HepG2 (cell line): ENCODE measurements around the gene NELFB. TPM values are rescaled to one million over a fixed set of nuclear protein-coding genes. Genes with fewer than 3 reads are reported as not detected.
A peak's percentile ranks its signal among the peaks of the same experiment; 100 is the strongest.

ENCODE experiments used
- AKAP8 ChIP-seq: sonication (generic); formaldehyde crosslinking; IDR thresholded peaks from 2 replicates; pipeline ENCODE4 v1.5.1; 2020; ENCODE audit warnings: mild to moderate bottlenecking, missing genetic modification reagents
- FLYWCH1 ChIP-seq: sonication (generic); formaldehyde crosslinking; IDR thresholded peaks from 2 replicates; pipeline ENCODE4 v1.8.1; 2023; ENCODE audit warnings: mild to moderate bottlenecking, missing genetic modification reagents
- GABPB1 ChIP-seq: IDR thresholded peaks from 2 replicates; pipeline ENCODE4 v1.6.1; 2016; ENCODE audit warnings: mild to moderate bottlenecking, missing genetic modification reagents, moderate library complexity, missing compliant biosample characterization
- HDAC2 ChIP-seq: sonication (generic); formaldehyde crosslinking; IDR thresholded peaks from 2 replicates; pipeline ENCODE4 v1.4.0; 2020; ENCODE audit warnings: missing genetic modification reagents
- KDM2A ChIP-seq: sonication (generic); formaldehyde crosslinking; IDR thresholded peaks from 2 replicates; pipeline ENCODE4 v1.4.0; 2020; ENCODE audit warnings: low read depth, missing genetic modification reagents, borderline replicate concordance
- MIXL1 ChIP-seq: IDR thresholded peaks from 2 replicates; pipeline ENCODE4 v1.6.1; 2016
- PCBP2 ChIP-seq: fragments of 200-400 bp; formaldehyde crosslinking; optimal IDR thresholded peaks from 2 replicates; pipeline ENCODE3; 2018; ENCODE audit warnings: low read length, low read depth; ENCODE audit not compliant: poor library complexity, severe bottlenecking
- REPIN1 ChIP-seq: sonication (generic); formaldehyde crosslinking; IDR thresholded peaks from 2 replicates; pipeline ENCODE4 v1.8.0; 2022; ENCODE audit warnings: missing genetic modification reagents, low read depth, mild to moderate bottlenecking, borderline replicate concordance
- ZFP41 ChIP-seq: sonication (generic); formaldehyde crosslinking; IDR thresholded peaks from 2 replicates; pipeline ENCODE4 v1.4.0; 2020; ENCODE audit warnings: mild to moderate bottlenecking, missing genetic modification reagents, borderline replicate concordance
- ZNF136 ChIP-seq: sonication (generic); formaldehyde crosslinking; IDR thresholded peaks from 2 replicates; pipeline ENCODE4 v1.8.1; 2022; ENCODE audit warnings: low read depth, mild to moderate bottlenecking, moderate library complexity, missing genetic modification reagents
- ZNF780A ChIP-seq: sonication (generic); formaldehyde crosslinking; IDR thresholded peaks from 2 replicates; pipeline ENCODE4 v1.8.0; 2022; ENCODE audit warnings: mild to moderate bottlenecking, missing genetic modification reagents, moderate library complexity
- polyA plus RNA-seq, 8 experiments: library from polyadenylated mRNA; depleted of rRNA in 3 of 8; stranded (reverse) in 7 of 8; unstranded in 1 of 8; fragments of >200 nt; fragmentation: Illumina TruSeq in 4 of 8; extraction: Trizol in 4 of 8; gene quantifications; 2 replicates each; pipeline versions ENCODE4 v1.2.1 to v1.2.3, GENCODE V29; 2011 to 2016; ENCODE audit warnings: low read depth in 4 of 8, missing spikeins in 1 of 8, mixed read lengths in 1 of 8; ENCODE audit not compliant: insufficient read depth in 1 of 8
- total RNA-seq, 5 experiments: library from RNA; depleted of rRNA; stranded (reverse); fragments of >200 nt; fragmentation: Illumina TruSeq; extraction: Trizol; gene quantifications; 2 replicates each; pipeline ENCODE4 v1.2.3, GENCODE V29; 2016; ENCODE audit warnings: low read depth in 1 of 5
- TF ChIP-seq, protein P1 (sequence below): sonication (generic); formaldehyde crosslinking; IDR thresholded peaks from 2 replicates; pipeline ENCODE4 v1.5.0; 2020; ENCODE audit warnings: missing genetic modification reagents
- TF ChIP-seq, protein P2 (sequence below): sonication (generic); IDR thresholded peaks from 2 replicates; pipeline ENCODE4 v1.6.1; 2016; ENCODE audit warnings: low read depth, borderline replicate concordance
- TF ChIP-seq, protein P3 (sequence below): IDR thresholded peaks from 2 replicates; pipeline ENCODE4 v1.4.0; 2020; ENCODE audit warnings: mild to moderate bottlenecking, missing genetic modification reagents
- TF ChIP-seq, protein P4 (sequence below): sonication (generic); formaldehyde crosslinking; IDR thresholded peaks from 2 replicates; pipeline ENCODE4 v1.4.0; 2020; ENCODE audit warnings: missing genetic modification reagents
- TF ChIP-seq, protein P5 (sequence below): sonication (generic); formaldehyde crosslinking; IDR thresholded peaks from 2 replicates; pipeline ENCODE4 v1.4.0; 2020; ENCODE audit warnings: mild to moderate bottlenecking, missing genetic modification reagents

NELFB gene
- total and polyA plus RNA-seq, 2 of the 13 experiments (the other 11 are each of a cell fraction or from before 2014, with no cell fraction given) = 26.5 to 45.8 TPM

DNA sequence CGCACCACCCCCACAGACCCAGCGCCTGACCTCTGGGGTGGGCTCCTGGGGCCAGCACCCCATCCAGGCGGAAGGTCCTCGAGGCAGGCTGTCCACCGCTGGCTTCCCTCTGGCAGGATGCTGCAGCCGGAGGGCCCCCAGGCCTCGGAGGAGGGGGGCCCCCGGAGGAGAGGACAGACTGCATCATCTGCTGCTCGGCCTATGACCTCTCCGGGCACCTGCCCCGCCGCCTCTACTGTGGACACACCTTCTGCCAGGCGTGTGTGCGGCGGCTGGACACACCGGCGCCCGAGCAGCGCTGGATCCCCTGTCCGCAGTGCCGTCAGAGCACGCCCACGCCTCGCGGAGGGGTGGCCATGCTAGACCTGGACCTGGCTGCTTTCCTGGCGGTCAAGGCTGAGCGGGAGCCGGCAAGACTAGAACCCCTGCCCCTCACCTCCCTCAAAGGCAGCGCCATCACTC, 26.6 kb upstream of the NELFB start (continued):
- TF ChIP-seq, protein P1, sequence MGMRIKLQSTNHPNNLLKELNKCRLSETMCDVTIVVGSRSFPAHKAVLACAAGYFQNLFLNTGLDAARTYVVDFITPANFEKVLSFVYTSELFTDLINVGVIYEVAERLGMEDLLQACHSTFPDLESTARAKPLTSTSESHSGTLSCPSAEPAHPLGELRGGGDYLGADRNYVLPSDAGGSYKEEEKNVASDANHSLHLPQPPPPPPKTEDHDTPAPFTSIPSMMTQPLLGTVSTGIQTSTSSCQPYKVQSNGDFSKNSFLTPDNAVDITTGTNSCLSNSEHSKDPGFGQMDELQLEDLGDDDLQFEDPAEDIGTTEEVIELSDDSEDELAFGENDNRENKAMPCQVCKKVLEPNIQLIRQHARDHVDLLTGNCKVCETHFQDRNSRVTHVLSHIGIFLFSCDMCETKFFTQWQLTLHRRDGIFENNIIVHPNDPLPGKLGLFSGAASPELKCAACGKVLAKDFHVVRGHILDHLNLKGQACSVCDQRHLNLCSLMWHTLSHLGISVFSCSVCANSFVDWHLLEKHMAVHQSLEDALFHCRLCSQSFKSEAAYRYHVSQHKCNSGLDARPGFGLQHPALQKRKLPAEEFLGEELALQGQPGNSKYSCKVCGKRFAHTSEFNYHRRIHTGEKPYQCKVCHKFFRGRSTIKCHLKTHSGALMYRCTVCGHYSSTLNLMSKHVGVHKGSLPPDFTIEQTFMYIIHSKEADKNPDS (CRISPR knock-in tag) = no peak
- TF ChIP-seq KDM2A = peak; percentile 77
- TF ChIP-seq, protein P2, sequence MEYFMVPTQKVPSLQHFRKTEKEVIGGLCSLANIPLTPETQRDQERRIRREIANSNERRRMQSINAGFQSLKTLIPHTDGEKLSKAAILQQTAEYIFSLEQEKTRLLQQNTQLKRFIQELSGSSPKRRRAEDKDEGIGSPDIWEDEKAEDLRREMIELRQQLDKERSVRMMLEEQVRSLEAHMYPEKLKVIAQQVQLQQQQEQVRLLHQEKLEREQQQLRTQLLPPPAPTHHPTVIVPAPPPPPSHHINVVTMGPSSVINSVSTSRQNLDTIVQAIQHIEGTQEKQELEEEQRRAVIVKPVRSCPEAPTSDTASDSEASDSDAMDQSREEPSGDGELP = peak; percentile 40; the same call in 1 of the 2 replicates
- no peak for TF ChIP-seq ZFP41 (CRISPR knock-in tag)
- TF ChIP-seq ZNF136 (CRISPR knock-in tag) = 0 out of 2 replicates have a peak, but pooled peaks have one; percentile 19
- peak; percentile 28; the same call in 1 of the 2 replicates for TF ChIP-seq HDAC2 (CRISPR knock-in tag)
- no peak for TF ChIP-seq FLYWCH1 (CRISPR knock-in tag)
- TF ChIP-seq REPIN1 (CRISPR knock-in tag) = no peak
- no peak for TF ChIP-seq PCBP2
- TF ChIP-seq, protein P3, sequence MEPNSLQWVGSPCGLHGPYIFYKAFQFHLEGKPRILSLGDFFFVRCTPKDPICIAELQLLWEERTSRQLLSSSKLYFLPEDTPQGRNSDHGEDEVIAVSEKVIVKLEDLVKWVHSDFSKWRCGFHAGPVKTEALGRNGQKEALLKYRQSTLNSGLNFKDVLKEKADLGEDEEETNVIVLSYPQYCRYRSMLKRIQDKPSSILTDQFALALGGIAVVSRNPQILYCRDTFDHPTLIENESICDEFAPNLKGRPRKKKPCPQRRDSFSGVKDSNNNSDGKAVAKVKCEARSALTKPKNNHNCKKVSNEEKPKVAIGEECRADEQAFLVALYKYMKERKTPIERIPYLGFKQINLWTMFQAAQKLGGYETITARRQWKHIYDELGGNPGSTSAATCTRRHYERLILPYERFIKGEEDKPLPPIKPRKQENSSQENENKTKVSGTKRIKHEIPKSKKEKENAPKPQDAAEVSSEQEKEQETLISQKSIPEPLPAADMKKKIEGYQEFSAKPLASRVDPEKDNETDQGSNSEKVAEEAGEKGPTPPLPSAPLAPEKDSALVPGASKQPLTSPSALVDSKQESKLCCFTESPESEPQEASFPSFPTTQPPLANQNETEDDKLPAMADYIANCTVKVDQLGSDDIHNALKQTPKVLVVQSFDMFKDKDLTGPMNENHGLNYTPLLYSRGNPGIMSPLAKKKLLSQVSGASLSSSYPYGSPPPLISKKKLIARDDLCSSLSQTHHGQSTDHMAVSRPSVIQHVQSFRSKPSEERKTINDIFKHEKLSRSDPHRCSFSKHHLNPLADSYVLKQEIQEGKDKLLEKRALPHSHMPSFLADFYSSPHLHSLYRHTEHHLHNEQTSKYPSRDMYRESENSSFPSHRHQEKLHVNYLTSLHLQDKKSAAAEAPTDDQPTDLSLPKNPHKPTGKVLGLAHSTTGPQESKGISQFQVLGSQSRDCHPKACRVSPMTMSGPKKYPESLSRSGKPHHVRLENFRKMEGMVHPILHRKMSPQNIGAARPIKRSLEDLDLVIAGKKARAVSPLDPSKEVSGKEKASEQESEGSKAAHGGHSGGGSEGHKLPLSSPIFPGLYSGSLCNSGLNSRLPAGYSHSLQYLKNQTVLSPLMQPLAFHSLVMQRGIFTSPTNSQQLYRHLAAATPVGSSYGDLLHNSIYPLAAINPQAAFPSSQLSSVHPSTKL (CRISPR knock-in tag) = peak; percentile 19; the same call in 1 of the 2 replicates
- TF ChIP-seq, protein P4, sequence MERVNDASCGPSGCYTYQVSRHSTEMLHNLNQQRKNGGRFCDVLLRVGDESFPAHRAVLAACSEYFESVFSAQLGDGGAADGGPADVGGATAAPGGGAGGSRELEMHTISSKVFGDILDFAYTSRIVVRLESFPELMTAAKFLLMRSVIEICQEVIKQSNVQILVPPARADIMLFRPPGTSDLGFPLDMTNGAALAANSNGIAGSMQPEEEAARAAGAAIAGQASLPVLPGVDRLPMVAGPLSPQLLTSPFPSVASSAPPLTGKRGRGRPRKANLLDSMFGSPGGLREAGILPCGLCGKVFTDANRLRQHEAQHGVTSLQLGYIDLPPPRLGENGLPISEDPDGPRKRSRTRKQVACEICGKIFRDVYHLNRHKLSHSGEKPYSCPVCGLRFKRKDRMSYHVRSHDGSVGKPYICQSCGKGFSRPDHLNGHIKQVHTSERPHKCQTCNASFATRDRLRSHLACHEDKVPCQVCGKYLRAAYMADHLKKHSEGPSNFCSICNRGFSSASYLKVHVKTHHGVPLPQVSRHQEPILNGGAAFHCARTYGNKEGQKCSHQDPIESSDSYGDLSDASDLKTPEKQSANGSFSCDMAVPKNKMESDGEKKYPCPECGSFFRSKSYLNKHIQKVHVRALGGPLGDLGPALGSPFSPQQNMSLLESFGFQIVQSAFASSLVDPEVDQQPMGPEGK (CRISPR knock-in tag) = peak; percentile 73
- TF ChIP-seq, protein P5, sequence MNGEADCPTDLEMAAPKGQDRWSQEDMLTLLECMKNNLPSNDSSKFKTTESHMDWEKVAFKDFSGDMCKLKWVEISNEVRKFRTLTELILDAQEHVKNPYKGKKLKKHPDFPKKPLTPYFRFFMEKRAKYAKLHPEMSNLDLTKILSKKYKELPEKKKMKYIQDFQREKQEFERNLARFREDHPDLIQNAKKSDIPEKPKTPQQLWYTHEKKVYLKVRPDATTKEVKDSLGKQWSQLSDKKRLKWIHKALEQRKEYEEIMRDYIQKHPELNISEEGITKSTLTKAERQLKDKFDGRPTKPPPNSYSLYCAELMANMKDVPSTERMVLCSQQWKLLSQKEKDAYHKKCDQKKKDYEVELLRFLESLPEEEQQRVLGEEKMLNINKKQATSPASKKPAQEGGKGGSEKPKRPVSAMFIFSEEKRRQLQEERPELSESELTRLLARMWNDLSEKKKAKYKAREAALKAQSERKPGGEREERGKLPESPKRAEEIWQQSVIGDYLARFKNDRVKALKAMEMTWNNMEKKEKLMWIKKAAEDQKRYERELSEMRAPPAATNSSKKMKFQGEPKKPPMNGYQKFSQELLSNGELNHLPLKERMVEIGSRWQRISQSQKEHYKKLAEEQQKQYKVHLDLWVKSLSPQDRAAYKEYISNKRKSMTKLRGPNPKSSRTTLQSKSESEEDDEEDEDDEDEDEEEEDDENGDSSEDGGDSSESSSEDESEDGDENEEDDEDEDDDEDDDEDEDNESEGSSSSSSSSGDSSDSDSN (CRISPR knock-in tag) = 0 out of 2 replicates have a peak, but pooled peaks have one; percentile 25
- peak; percentile 32; the same call in 1 of the 2 replicates for TF ChIP-seq GABPB1 (CRISPR knock-in tag)
- no peak for TF ChIP-seq ZNF780A (CRISPR knock-in tag)
- TF ChIP-seq MIXL1 (CRISPR knock-in tag) = no peak
- TF ChIP-seq AKAP8 = peak; percentile 89
